Natural killer cell treated with Interleukin-12 subunit alpha and Interleukin-12 subunit beta and Interleukin-15 and Interleukin-18, amount 100 ng/mL, for 72 hours (primary cell): ENCODE data around the gene MRPL55. TPM values are rescaled to one million over a fixed set of nuclear protein-coding genes. Genes with fewer than 3 reads are reported as not detected.
A peak's percentile ranks its signal among the peaks of the same experiment; 100 is the strongest.

ENCODE experiments used
- ATAC-seq, 2 donors: fragments of 150-1000 bp; cut with Tn5 transposase in 1 of 2; sonication (Bioruptor Pico), chemical (Tn5 transposase) in 1 of 2; 2 replicates each; pipeline ENCODE4 v1.10.0; 2021
- DNase-seq: peaks from one replicate; pipeline ENCODE4 v3.0.0; 2022; ENCODE audit warnings: low spot score
- H3K27ac Mint-ChIP-seq, 2 donors: 1 replicate in 1 of 2; 2 replicates in 1 of 2; pipeline ENCODE4 v1.8.0; 2022; ENCODE audit warnings: mixed read lengths in 2 of 2, mild to moderate bottlenecking in 1 of 2, moderate library complexity in 1 of 2
- H3K27me3 Mint-ChIP-seq, 2 donors: 1 replicate in 1 of 2; 2 replicates in 1 of 2; pipeline ENCODE4 v1.8.0; 2022; ENCODE audit warnings: mixed read lengths in 2 of 2
- H3K36me3 Mint-ChIP-seq: one replicate; pipeline ENCODE4 v1.8.0; 2022; ENCODE audit warnings: mixed read lengths
- H3K4me1 Mint-ChIP-seq, 2 donors: 1 replicate in 1 of 2; 2 replicates in 1 of 2; pipeline ENCODE4 v1.8.0; 2022; ENCODE audit warnings: low read depth in 2 of 2, mixed read lengths in 2 of 2, mild to moderate bottlenecking in 1 of 2
- H3K4me3 Mint-ChIP-seq: one replicate; pipeline ENCODE4 v1.8.0; 2022; ENCODE audit warnings: mixed read lengths
- H3K9me3 Mint-ChIP-seq: 2 replicates; pipeline ENCODE4 v1.8.0; 2022; ENCODE audit warnings: mixed read lengths
- total RNA-seq, 2 donors: library from RNA; stranded (reverse); gene quantifications; one replicate each; pipeline ENCODE4 v1.2.3, GENCODE V29; 2022

MRPL55 gene
- total RNA-seq, 2 donors from 2014 or later: 42.5 to 68.8 TPM

- H3K27ac Mint-ChIP-seq: no peak overlapping the region
- no peak for ATAC-seq
These were observed 32.2 kb downstream of the MRPL55 start for GRCh38 chr1:228076796-228077430.

GRCh38 chr1:228075801-228076271 lies 33.3 kb downstream of the MRPL55 start:
- no peaks in the 10 kb centered on the region for H3K27me3 Mint-ChIP-seq
- no peak overlapping the region for H3K27ac Mint-ChIP-seq
- DNase-seq (no peak), ATAC-seq (no peak)
- H3K36me3 Mint-ChIP-seq: no peaks in the 10 kb centered on the region
- H3K9me3 Mint-ChIP-seq: no peaks in the 10 kb centered on the region
- no peak overlapping the region for H3K4me3 Mint-ChIP-seq
- peaks cover 0 to 8% of the 10 kb centered on the region in 2 donors for H3K4me1 Mint-ChIP-seq

More at GRCh38 chr1:228076796-228077430, 32.2 kb downstream of the MRPL55 start:
- H3K4me1 Mint-ChIP-seq: peaks cover 0 to 10% of the 10 kb centered on the region in 2 donors
- no peaks in the 10 kb centered on the region for H3K27me3 Mint-ChIP-seq
- H3K4me3 Mint-ChIP-seq: no peak overlapping the region
- no peaks in the 10 kb centered on the region for H3K9me3 Mint-ChIP-seq
- no peak for DNase-seq
- no peaks in the 10 kb centered on the region for H3K36me3 Mint-ChIP-seq

GRCh38 chr1:228074954-228075730 lies 34.0 kb downstream of the MRPL55 start:
- Mint-ChIP-seq H3K4me1 (peaks cover 0 to 8% of the 10 kb centered on the region in 2 donors), H3K9me3 (no peaks in the 10 kb centered on the region), H3K27me3 (no peaks in the 10 kb centered on the region), H3K4me3 (no peak overlapping the region), H3K36me3 (no peaks in the 10 kb centered on the region), H3K27ac (no peak overlapping the region)
- DNase-seq: no peak
- no peak for ATAC-seq

GRCh38 chr1:228073857-228074545 lies 35.1 kb downstream of the MRPL55 start:
- Mint-ChIP-seq H3K4me3 (no peak overlapping the region), H3K4me1 (peaks cover 0 to 8% of the 10 kb centered on the region in 2 donors), H3K27ac (no peak overlapping the region), H3K36me3 (no peaks in the 10 kb centered on the region), H3K27me3 (no peaks in the 10 kb centered on the region), H3K9me3 (no peaks in the 10 kb centered on the region)
- DNase-seq (no peak), ATAC-seq (no peak)

GRCh38 chr1:228073061-228073856 lies 35.8 kb downstream of the MRPL55 start:
- Mint-ChIP-seq H3K4me3 (no peak overlapping the region), H3K27me3 (no peaks in the 10 kb centered on the region), H3K9me3 (no peaks in the 10 kb centered on the region), H3K27ac (no peak overlapping the region), H3K4me1 (peaks cover 0 to 8% of the 10 kb centered on the region in 2 donors), H3K36me3 (no peaks in the 10 kb centered on the region)
- DNase-seq (no peak), ATAC-seq (no peak)

- Mint-ChIP-seq H3K27me3 (peaks cover 0 to under 1% of the 10 kb centered on the region in 2 donors), H3K36me3 (no peaks in the 10 kb centered on the region), H3K4me3 (no peak overlapping the region), H3K9me3 (no peaks in the 10 kb centered on the region), H3K27ac (no peak overlapping the region), H3K4me1 (peaks cover 0 to 8% of the 10 kb centered on the region in 2 donors)
- DNase-seq (no peak), ATAC-seq (no peak)
These were observed 36.4 kb downstream of the MRPL55 start for GRCh38 chr1:228072658-228073043.

GRCh38 chr1:228071839-228072657 lies 37.1 kb downstream of the MRPL55 start:
- Mint-ChIP-seq H3K4me1 (peaks cover 0 to 8% of the 10 kb centered on the region in 2 donors), H3K27me3 (peaks cover 0 to 5% of the 10 kb centered on the region in 2 donors), H3K27ac (no peak overlapping the region), H3K9me3 (no peaks in the 10 kb centered on the region), H3K4me3 (no peak overlapping the region), H3K36me3 (no peaks in the 10 kb centered on the region)
- ATAC-seq (peak; percentile 13 to 29), DNase-seq (no peak)

- H3K4me3 Mint-ChIP-seq: no peak overlapping the region
- H3K36me3 Mint-ChIP-seq: no peaks in the 10 kb centered on the region
- no peak overlapping the region for H3K27ac Mint-ChIP-seq
- H3K27me3 Mint-ChIP-seq: peaks cover 9% of the 10 kb centered on the region in 2 donors
- H3K9me3 Mint-ChIP-seq: no peaks in the 10 kb centered on the region
- peak in 1 of 2 donors; percentile 16 for ATAC-seq
- no peak for DNase-seq
- H3K4me1 Mint-ChIP-seq: peaks cover 0 to 8% of the 10 kb centered on the region in 2 donors
These were observed 38.2 kb downstream of the MRPL55 start for GRCh38 chr1:228070851-228071250.

GRCh38 chr1:228070173-228070572 lies 38.9 kb downstream of the MRPL55 start:
- no peak overlapping the region for H3K4me3 Mint-ChIP-seq
- H3K27me3 Mint-ChIP-seq: peaks cover 9 to 14% of the 10 kb centered on the region in 2 donors
- no peak overlapping the region for H3K27ac Mint-ChIP-seq
- no peaks in the 10 kb centered on the region for H3K9me3 Mint-ChIP-seq
- ATAC-seq (no peak), DNase-seq (no peak)
- peaks cover 0 to 8% of the 10 kb centered on the region in 2 donors for H3K4me1 Mint-ChIP-seq
- no peaks in the 10 kb centered on the region for H3K36me3 Mint-ChIP-seq

- Mint-ChIP-seq H3K4me3 (no peak overlapping the region), H3K27ac (no peak overlapping the region), H3K27me3 (peaks cover 9 to 14% of the 10 kb centered on the region in 2 donors)
These were observed 40.7 kb downstream of the MRPL55 start for GRCh38 chr1:228068359-228068758.

GRCh38 chr1:228066891-228067654 lies 42.0 kb downstream of the MRPL55 start:
- H3K9me3 Mint-ChIP-seq: no peaks in the 10 kb centered on the region
- H3K27ac Mint-ChIP-seq: no peak overlapping the region
- H3K27me3 Mint-ChIP-seq: peaks cover 9 to 14% of the 10 kb centered on the region in 2 donors
- no peak overlapping the region for H3K4me3 Mint-ChIP-seq
- no peaks in the 10 kb centered on the region for H3K36me3 Mint-ChIP-seq
- H3K4me1 Mint-ChIP-seq: no peaks in the 10 kb centered on the region
- DNase-seq (no peak), ATAC-seq (no peak)

More at GRCh38 chr1:228068359-228068758, 40.7 kb downstream of the MRPL55 start:
- no peaks in the 10 kb centered on the region for H3K36me3 Mint-ChIP-seq
- ATAC-seq (no peak), DNase-seq (no peak)
- H3K4me1 Mint-ChIP-seq: peaks cover 0 to 5% of the 10 kb centered on the region in 2 donors
- no peaks in the 10 kb centered on the region for H3K9me3 Mint-ChIP-seq

GRCh38 chr1:228066416-228066815 lies 42.7 kb downstream of the MRPL55 start:
- Mint-ChIP-seq H3K4me3 (no peak overlapping the region), H3K36me3 (no peaks in the 10 kb centered on the region), H3K27ac (no peak overlapping the region), H3K4me1 (no peaks in the 10 kb centered on the region), H3K27me3 (peaks cover 10 to 14% of the 10 kb centered on the region in 2 donors), H3K9me3 (no peaks in the 10 kb centered on the region)
- ATAC-seq (no peak), DNase-seq (no peak)
